Measurements from ENCODE around the gene CCT8.

Gene CCT8

DNA sequence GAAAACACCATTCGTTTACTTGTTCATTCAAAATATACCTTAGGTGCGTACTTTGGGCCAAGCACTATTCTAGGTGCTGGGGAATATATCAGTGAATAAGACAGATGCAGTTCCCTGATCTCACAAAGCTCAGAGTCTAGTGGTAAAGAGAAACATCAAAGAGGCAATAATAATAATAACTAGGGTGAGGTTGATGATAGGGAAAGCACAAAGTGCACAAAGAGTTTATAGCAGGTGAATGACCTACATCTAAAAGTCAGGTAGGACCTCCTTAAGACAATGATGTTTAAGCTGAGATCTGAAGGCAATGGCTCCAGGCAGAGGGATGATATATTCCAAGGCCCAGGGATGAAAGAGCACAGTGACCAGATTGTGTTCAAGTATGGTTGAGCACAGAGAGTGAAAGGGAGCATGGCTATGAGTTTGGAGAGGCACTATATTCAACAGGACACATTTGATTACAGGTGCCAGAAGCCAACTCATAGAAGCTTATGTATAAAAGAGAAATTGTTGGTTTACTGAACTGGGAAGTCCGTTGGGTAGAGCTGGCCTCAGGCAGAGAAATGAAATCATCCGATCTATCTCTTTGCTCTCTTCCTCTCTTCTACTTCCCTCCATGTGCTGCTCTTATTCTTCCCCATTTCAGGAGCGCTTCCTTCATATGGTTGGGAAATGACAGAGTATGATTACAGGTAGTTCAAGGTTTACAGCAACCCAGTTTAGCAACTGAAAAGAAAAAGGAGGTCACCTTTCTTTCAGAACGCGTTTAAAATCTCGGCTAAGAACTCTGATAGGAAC is 23.0 kb upstream of the CCT8 start:
- Histone ChIP-seq H3K9me3 (ENCODE audit: control insufficient read depth in 2 of 2, low read length in 2 of 2) (no peaks in the 10 kb centered on the region), H3K4me3 (ENCODE audit: low read length in 2 of 2) (no peak overlapping the region), H3K27me3 (ENCODE audit: control insufficient read depth in 2 of 2, insufficient read depth in 2 of 2, low read length in 2 of 2) (no peaks in the 10 kb centered on the region), H3K36me3 (ENCODE audit: control insufficient read depth in 2 of 2, insufficient read depth in 2 of 2, low read length in 2 of 2) (peaks cover 0 to 2% of the 10 kb centered on the region in 2 donors), H3K4me1 (ENCODE audit: control insufficient read depth in 2 of 2, insufficient read depth in 2 of 2, low read length in 2 of 2) (no peaks in the 10 kb centered on the region), H3K9ac (ENCODE audit: low read depth in 1 of 2, low read length in 2 of 2) (no peak overlapping the region), H3K27ac (ENCODE audit: low read depth in 2 of 2, low read length in 2 of 2) (no peak overlapping the region)

GRCh38 chr21:29092102-29092959 is 18.9 kb upstream of the CCT8 start:
- no peak overlapping the region for H3K9ac ChIP-seq (ENCODE audit: low read depth in 1 of 2, low read length in 2 of 2)
- no peaks in the 10 kb centered on the region for H3K4me1 ChIP-seq (ENCODE audit: control insufficient read depth in 2 of 2, insufficient read depth in 2 of 2, low read length in 2 of 2)
- H3K36me3 ChIP-seq (ENCODE audit: control insufficient read depth in 2 of 2, insufficient read depth in 2 of 2, low read length in 2 of 2) = peaks cover 0 to 2% of the 10 kb centered on the region in 2 donors
- no peaks in the 10 kb centered on the region for H3K9me3 ChIP-seq (ENCODE audit: control insufficient read depth in 2 of 2, low read length in 2 of 2)
- no peak overlapping the region for H3K27ac ChIP-seq (ENCODE audit: low read depth in 2 of 2, low read length in 2 of 2)
- no peak overlapping the region for H3K4me3 ChIP-seq (ENCODE audit: low read length in 2 of 2)
- H3K27me3 ChIP-seq (ENCODE audit: control insufficient read depth in 2 of 2, insufficient read depth in 2 of 2, low read length in 2 of 2) = no peaks in the 10 kb centered on the region

GRCh38 chr21:29091033-29091432 is 17.6 kb upstream of the CCT8 start:
- Histone ChIP-seq H3K36me3 (ENCODE audit: control insufficient read depth in 2 of 2, insufficient read depth in 2 of 2, low read length in 2 of 2) (peaks cover 0 to 2% of the 10 kb centered on the region in 2 donors), H3K27ac (ENCODE audit: low read depth in 2 of 2, low read length in 2 of 2) (no peak overlapping the region), H3K27me3 (ENCODE audit: control insufficient read depth in 2 of 2, insufficient read depth in 2 of 2, low read length in 2 of 2) (no peaks in the 10 kb centered on the region), H3K9ac (ENCODE audit: low read depth in 1 of 2, low read length in 2 of 2) (no peak overlapping the region), H3K4me3 (ENCODE audit: low read length in 2 of 2) (no peak overlapping the region), H3K9me3 (ENCODE audit: control insufficient read depth in 2 of 2, low read length in 2 of 2) (no peaks in the 10 kb centered on the region), H3K4me1 (ENCODE audit: control insufficient read depth in 2 of 2, insufficient read depth in 2 of 2, low read length in 2 of 2) (no peaks in the 10 kb centered on the region)

GRCh38 chr21:29085106-29085752 is 11.8 kb upstream of the CCT8 start:
- H3K9me3 ChIP-seq (ENCODE audit: control insufficient read depth in 2 of 2, low read length in 2 of 2) = no peaks in the 10 kb centered on the region

DNA sequence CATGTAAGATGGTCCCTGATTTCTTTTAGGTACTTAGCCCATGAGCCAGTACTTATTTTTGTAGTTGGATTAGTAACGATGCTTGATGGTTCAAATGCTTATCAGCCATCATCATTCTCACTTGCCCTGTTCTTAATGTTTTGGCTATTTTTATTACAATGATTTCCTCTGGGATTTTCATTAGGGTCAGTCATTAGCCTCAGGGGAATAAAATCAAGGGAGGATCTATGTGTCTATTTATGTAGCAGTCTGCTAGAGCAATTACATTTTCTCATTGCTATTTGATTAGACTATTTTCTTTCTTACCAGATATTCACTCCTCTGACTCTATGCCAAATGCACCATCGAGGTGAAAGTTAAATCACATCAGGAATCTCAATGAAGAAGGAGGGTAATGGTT is 10.9 kb upstream of the CCT8 start:
- H3K9ac ChIP-seq (ENCODE audit: low read depth in 1 of 2, low read length in 2 of 2) = no peak overlapping the region
- H3K4me1 ChIP-seq (ENCODE audit: control insufficient read depth in 2 of 2, insufficient read depth in 2 of 2, low read length in 2 of 2) = no peaks in the 10 kb centered on the region
- no peaks in the 10 kb centered on the region for H3K27me3 ChIP-seq (ENCODE audit: control insufficient read depth in 2 of 2, insufficient read depth in 2 of 2, low read length in 2 of 2)
- H3K9me3 ChIP-seq (ENCODE audit: control insufficient read depth in 2 of 2, low read length in 2 of 2) = no peaks in the 10 kb centered on the region
- H3K27ac ChIP-seq (ENCODE audit: low read depth in 2 of 2, low read length in 2 of 2) = no peak overlapping the region
- H3K36me3 ChIP-seq (ENCODE audit: control insufficient read depth in 2 of 2, insufficient read depth in 2 of 2, low read length in 2 of 2) = no peaks in the 10 kb centered on the region
- no peak overlapping the region for H3K4me3 ChIP-seq (ENCODE audit: low read length in 2 of 2)

More at GRCh38 chr21:29085106-29085752, 11.8 kb upstream of the CCT8 start:
- Histone ChIP-seq H3K36me3 (ENCODE audit: control insufficient read depth in 2 of 2, insufficient read depth in 2 of 2, low read length in 2 of 2) (no peaks in the 10 kb centered on the region), H3K27me3 (ENCODE audit: control insufficient read depth in 2 of 2, insufficient read depth in 2 of 2, low read length in 2 of 2) (no peaks in the 10 kb centered on the region), H3K4me1 (ENCODE audit: control insufficient read depth in 2 of 2, insufficient read depth in 2 of 2, low read length in 2 of 2) (no peaks in the 10 kb centered on the region), H3K4me3 (ENCODE audit: low read length in 2 of 2) (no peak overlapping the region), H3K9ac (ENCODE audit: low read depth in 1 of 2, low read length in 2 of 2) (no peak overlapping the region), H3K27ac (ENCODE audit: low read depth in 2 of 2, low read length in 2 of 2) (no peak overlapping the region)

DNA sequence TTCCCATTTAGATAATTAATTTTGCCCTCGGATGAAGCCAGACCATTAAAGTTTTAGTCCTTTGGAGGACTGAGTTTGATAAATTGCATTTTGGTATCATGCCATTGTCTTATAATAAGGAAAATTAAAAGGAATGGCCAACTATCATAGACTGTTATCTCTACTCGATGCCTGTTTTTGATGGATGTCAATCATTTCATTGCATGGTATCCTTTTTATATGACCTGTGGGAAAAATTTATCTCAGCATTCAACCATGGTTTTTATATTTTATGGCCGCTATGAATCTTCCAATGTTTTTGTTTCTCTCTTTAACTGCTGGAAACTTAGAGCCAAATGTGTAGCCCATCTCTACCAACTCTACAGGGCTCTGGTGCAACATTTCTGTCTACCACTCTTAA is 9.9 kb upstream of the CCT8 start:
- Histone ChIP-seq H3K9ac (ENCODE audit: low read depth in 1 of 2, low read length in 2 of 2) (no peak overlapping the region), H3K9me3 (ENCODE audit: control insufficient read depth in 2 of 2, low read length in 2 of 2) (no peaks in the 10 kb centered on the region), H3K36me3 (ENCODE audit: control insufficient read depth in 2 of 2, insufficient read depth in 2 of 2, low read length in 2 of 2) (no peaks in the 10 kb centered on the region), H3K27me3 (ENCODE audit: control insufficient read depth in 2 of 2, insufficient read depth in 2 of 2, low read length in 2 of 2) (no peaks in the 10 kb centered on the region), H3K4me3 (ENCODE audit: low read length in 2 of 2) (no peak overlapping the region), H3K27ac (ENCODE audit: low read depth in 2 of 2, low read length in 2 of 2) (no peak overlapping the region), H3K4me1 (ENCODE audit: control insufficient read depth in 2 of 2, insufficient read depth in 2 of 2, low read length in 2 of 2) (peaks cover 0 to 4% of the 10 kb centered on the region in 2 donors)

- no peak overlapping the region for H3K27ac ChIP-seq (ENCODE audit: low read depth in 2 of 2, low read length in 2 of 2)
- H3K9ac ChIP-seq (ENCODE audit: low read depth in 1 of 2, low read length in 2 of 2) = no peak overlapping the region
- no peak overlapping the region for H3K4me3 ChIP-seq (ENCODE audit: low read length in 2 of 2)
- H3K9me3 ChIP-seq (ENCODE audit: control insufficient read depth in 2 of 2, low read length in 2 of 2) = no peaks in the 10 kb centered on the region
- peaks cover 0 to 4% of the 10 kb centered on the region in 2 donors for H3K4me1 ChIP-seq (ENCODE audit: control insufficient read depth in 2 of 2, insufficient read depth in 2 of 2, low read length in 2 of 2)
- H3K36me3 ChIP-seq (ENCODE audit: control insufficient read depth in 2 of 2, insufficient read depth in 2 of 2, low read length in 2 of 2) = no peaks in the 10 kb centered on the region
- no peaks in the 10 kb centered on the region for H3K27me3 ChIP-seq (ENCODE audit: control insufficient read depth in 2 of 2, insufficient read depth in 2 of 2, low read length in 2 of 2)
Observed at GRCh38 chr21:29082046-29082815, 8.8 kb upstream of the CCT8 start.

DNA sequence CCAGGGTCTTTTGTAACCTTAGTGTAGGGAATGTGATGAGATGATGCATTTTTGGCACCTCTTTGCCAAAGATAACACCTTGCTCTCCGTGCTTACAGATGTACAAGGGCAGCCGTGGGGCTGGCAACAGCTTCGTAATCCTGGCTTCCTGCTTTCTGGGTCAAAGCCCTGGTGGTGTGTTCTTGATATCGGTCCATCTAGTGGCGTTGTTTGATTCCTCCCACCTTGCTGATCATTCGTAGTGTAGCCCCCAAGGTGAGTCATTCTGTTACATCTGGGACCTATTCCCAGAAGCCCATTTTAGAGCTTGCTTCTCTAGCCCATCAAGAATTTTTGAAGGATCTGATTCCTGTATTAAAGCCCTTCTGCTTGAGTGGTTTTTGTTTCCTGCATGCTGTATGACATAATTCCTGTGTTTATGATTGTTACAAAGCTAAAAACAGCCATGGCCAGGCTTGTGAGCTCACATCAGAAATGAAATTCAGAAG is 7.0 kb upstream of the CCT8 start:
- no peaks in the 10 kb centered on the region for H3K36me3 ChIP-seq (ENCODE audit: control insufficient read depth in 2 of 2, insufficient read depth in 2 of 2, low read length in 2 of 2)
- no peaks in the 10 kb centered on the region for H3K9me3 ChIP-seq (ENCODE audit: control insufficient read depth in 2 of 2, low read length in 2 of 2)
- H3K4me1 ChIP-seq (ENCODE audit: control insufficient read depth in 2 of 2, insufficient read depth in 2 of 2, low read length in 2 of 2) = peaks cover 0 to 4% of the 10 kb centered on the region in 2 donors
- H3K4me3 ChIP-seq (ENCODE audit: low read length in 2 of 2) = no peak overlapping the region
- H3K27me3 ChIP-seq (ENCODE audit: control insufficient read depth in 2 of 2, insufficient read depth in 2 of 2, low read length in 2 of 2) = no peaks in the 10 kb centered on the region
- H3K9ac ChIP-seq (ENCODE audit: low read depth in 1 of 2, low read length in 2 of 2) = no peak overlapping the region
- peak overlapping the region in 1 of 2 donors; percentile 17 for H3K27ac ChIP-seq (ENCODE audit: low read depth in 2 of 2, low read length in 2 of 2)

DNA sequence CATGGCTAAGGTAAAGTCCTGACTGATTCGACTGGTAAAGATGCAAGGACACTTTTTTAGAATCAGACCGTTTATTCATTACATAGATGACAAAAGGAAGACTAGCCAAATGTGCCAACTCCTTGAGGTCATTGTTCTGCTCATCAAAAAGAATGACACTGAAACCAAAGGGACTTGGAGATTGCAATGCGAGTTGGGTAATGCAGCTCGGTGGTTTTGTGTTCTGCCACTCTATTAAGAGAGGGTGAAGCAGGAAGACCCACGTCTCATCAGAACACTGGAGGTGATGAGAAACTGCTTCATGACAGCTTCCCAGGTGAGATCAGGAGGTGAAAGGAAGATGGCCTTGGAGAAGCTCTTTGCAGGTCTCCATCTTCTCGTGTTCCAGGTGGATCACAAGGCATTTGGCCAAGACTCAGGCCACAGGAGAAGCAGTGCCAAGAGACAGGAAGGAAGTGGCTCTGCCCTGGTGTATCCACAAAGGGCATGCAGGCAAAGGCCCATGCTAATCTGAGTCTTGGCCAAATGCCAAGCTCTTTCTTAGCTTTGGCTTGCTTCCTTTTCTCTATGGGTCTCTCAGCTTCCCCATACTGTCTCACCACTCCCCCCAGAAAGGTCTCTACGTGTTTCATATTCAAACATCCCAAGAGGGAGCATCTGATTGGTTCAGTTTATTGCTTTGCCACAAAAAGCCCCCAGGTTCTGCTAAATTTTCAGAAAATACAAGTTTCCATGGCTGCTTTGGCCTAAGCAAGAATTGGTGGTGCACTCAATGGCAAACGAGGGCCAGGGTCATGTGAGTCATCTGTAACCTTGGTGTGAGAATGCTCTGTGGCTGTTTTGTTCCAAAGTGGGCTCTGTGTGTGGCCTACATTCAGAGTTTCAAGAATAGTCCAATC is 5.7 kb upstream of the CCT8 start:
- H3K27ac ChIP-seq (ENCODE audit: low read depth in 2 of 2, low read length in 2 of 2) = no peak overlapping the region
- H3K4me3 ChIP-seq (ENCODE audit: low read length in 2 of 2) = no peak overlapping the region
- H3K36me3 ChIP-seq (ENCODE audit: control insufficient read depth in 2 of 2, insufficient read depth in 2 of 2, low read length in 2 of 2) = no peaks in the 10 kb centered on the region
- no peaks in the 10 kb centered on the region for H3K9me3 ChIP-seq (ENCODE audit: control insufficient read depth in 2 of 2, low read length in 2 of 2)
- H3K27me3 ChIP-seq (ENCODE audit: control insufficient read depth in 2 of 2, insufficient read depth in 2 of 2, low read length in 2 of 2) = no peaks in the 10 kb centered on the region
- no peak overlapping the region for H3K9ac ChIP-seq (ENCODE audit: low read depth in 1 of 2, low read length in 2 of 2)
- H3K4me1 ChIP-seq (ENCODE audit: control insufficient read depth in 2 of 2, insufficient read depth in 2 of 2, low read length in 2 of 2) = peaks cover 0 to 4% of the 10 kb centered on the region in 2 donors

Data from mucosa of rectum (tissue), 2 donors.